HuH-7.5 (cell line): ENCODE results near the gene OXGR1.
A peak's percentile ranks its signal among the peaks of the same experiment; 100 is the strongest.
"Not testable (repeated sequence)": the region's sequence is repeated elsewhere in the genome, so short reads cannot be mapped to it uniquely, and the experiment has no call there.

Experiments used
- DNase-seq: peaks from one replicate; pipeline ENCODE4 v3.0.0; 2011; ENCODE audit warnings: low spot score

OXGR1 gene

GRCh38 chr13:96994017-96994857, at the start of gene OXGR1:
Gene OXGR1 (minus strand): TSS chr13:96994476. CDS start chr13:96987759, 6,717 bp downstream.
- DNase-seq = no peak

GRCh38 chr13:97043302-97043701, 49.0 kb upstream of the OXGR1 start:
- no peak for DNase-seq

GRCh38 chr13:97030705-97031452, 36.6 kb upstream of the OXGR1 start:
- peak; percentile 4 for DNase-seq

- peak; percentile 5 for DNase-seq
Observed at GRCh38 chr13:97028441-97029299, 34.4 kb upstream of the OXGR1 start.

GRCh38 chr13:97027162-97027554, 32.9 kb upstream of the OXGR1 start:
- no peak for DNase-seq

GRCh38 chr13:97026531-97027161, 32.4 kb upstream of the OXGR1 start:
- DNase-seq = no peak

- not testable (repeated sequence) for DNase-seq
Observed at GRCh38 chr13:97023812-97024211, 29.5 kb upstream of the OXGR1 start.

GRCh38 chr13:97023117-97023516, 28.8 kb upstream of the OXGR1 start:
- DNase-seq = no peak

- no peak for DNase-seq
Observed at GRCh38 chr13:97021241-97021640, 27.0 kb upstream of the OXGR1 start.

- no peak for DNase-seq
Observed at GRCh38 chr13:97020689-97021240, 26.5 kb upstream of the OXGR1 start.

- no peak for DNase-seq
Observed at GRCh38 chr13:97020194-97020593, 25.9 kb upstream of the OXGR1 start.

GRCh38 chr13:97019236-97019635, 25.0 kb upstream of the OXGR1 start:
- DNase-seq = no peak

GRCh38 chr13:97018029-97018819, 23.9 kb upstream of the OXGR1 start:
- no peak for DNase-seq

GRCh38 chr13:97017322-97017721, 23.0 kb upstream of the OXGR1 start:
- no peak for DNase-seq

GRCh38 chr13:97015661-97016350, 21.5 kb upstream of the OXGR1 start:
- DNase-seq = no peak

- DNase-seq = no peak
Observed at GRCh38 chr13:97012251-97013048, 18.2 kb upstream of the OXGR1 start.

GRCh38 chr13:97011446-97012131, 17.3 kb upstream of the OXGR1 start:
- no peak for DNase-seq

- no peak for DNase-seq
Observed at GRCh38 chr13:97008643-97009042, 14.4 kb upstream of the OXGR1 start.
